Measurements from ENCODE around the gene NOG.

- TF ChIP-seq POLR2A (IDR thresholded peaks at IDR 0.05), result no peak
- TF ChIP-seq CTCF (IDR thresholded peaks at IDR 0.05), result no peak
Measured at GRCh38 chr17:56598466-56598865, 5.0 kb downstream of the NOG start.

All from prostate gland (tissue), 2 donors.